ENCODE results near the gene SYT15. TPM values are rescaled to one million over a fixed set of nuclear protein-coding genes. Genes with fewer than 3 reads are reported as not detected.
A peak's percentile ranks its signal among the peaks of the same experiment; 100 is the strongest.
"Not testable (repeated sequence)": the region's sequence is repeated elsewhere in the genome, so short reads cannot be mapped to it uniquely, and the experiment has no call there.

SYT15 gene
- total RNA-seq: 1 to 10 TPM in 3 of 8 experiments, under 1 TPM in 5; 0.50 to 3.5 (median 0.70) TPM

- H3K4me1 ChIP-seq (replicated peaks in 1 of 2); H3K27ac ChIP-seq; H3K4me3 ChIP-seq; in situ Hi-C loops (cut with MboI; ENCODE audit: low pct_unique_long_range_greater_than_20kb in 2 of 9, low sequenced_read_pairs in 9 of 9, unreplicated experiment in 9 of 9): not testable (repeated sequence)
- peak; percentile 58 to 85 (median 80) for ATAC-seq (replicated peaks in 6 of 8)
- no CpG with 5 or more reads among the region's 68 CpGs for WGBS, 10 experiments
These were observed at the start of gene SYT15 for GRCh38 chr10:46578474-46579178. Gene SYT15, plus strand, starts transcription at chr10:46579128. Its CDS starts 41 bp downstream, at chr10:46579169.

GRCh38 chr10:46529742-46530141, 49.2 kb upstream of the SYT15 start:
- ATAC-seq (replicated peaks in 6 of 8); H3K27ac ChIP-seq: not testable (repeated sequence)
- 57 to 94% (median 81%) methylated on average over 3 to 7 of the region's 7 CpGs for WGBS, 10 experiments

GRCh38 chr10:46530249-46531186, 48.4 kb upstream of the SYT15 start:
- no peak overlapping the region for H3K27ac ChIP-seq
- 22 to 90% (median 81%) methylated on average over 8 to 18 of the region's 18 CpGs for WGBS, 10 experiments
- peak; percentile 23 to 100 (median 86) for ATAC-seq (replicated peaks in 6 of 8)
- no peak overlapping the region for H3K4me3 ChIP-seq
- no peaks in the 10 kb centered on the region for H3K4me1 ChIP-seq (replicated peaks in 1 of 2)
- in situ Hi-C loops (cut with MboI; ENCODE audit: low pct_unique_long_range_greater_than_20kb in 2 of 9, low sequenced_read_pairs in 9 of 9, unreplicated experiment in 9 of 9): no loop called here

More at GRCh38 chr10:46529742-46530141, 49.2 kb upstream of the SYT15 start:
- H3K4me3 ChIP-seq; in situ Hi-C loops (cut with MboI; ENCODE audit: low pct_unique_long_range_greater_than_20kb in 2 of 9, low sequenced_read_pairs in 9 of 9, unreplicated experiment in 9 of 9); H3K4me1 ChIP-seq (replicated peaks in 1 of 2): not testable (repeated sequence)

- H3K4me3 ChIP-seq; ATAC-seq (replicated peaks in 6 of 8); H3K4me1 ChIP-seq (replicated peaks in 1 of 2); H3K27ac ChIP-seq; in situ Hi-C loops (cut with MboI; ENCODE audit: low pct_unique_long_range_greater_than_20kb in 2 of 9, low sequenced_read_pairs in 9 of 9, unreplicated experiment in 9 of 9): not testable (repeated sequence)
- WGBS, 10 experiments: 0 to 67% (median 50%) methylated on average over 1 of the region's 1 CpG
These were observed 46.7 kb upstream of the SYT15 start for GRCh38 chr10:46532256-46532655.

GRCh38 chr10:46534828-46535524, 44.0 kb upstream of the SYT15 start:
- H3K27ac ChIP-seq: no peak overlapping the region
- no peak overlapping the region for H3K4me3 ChIP-seq
- H3K4me1 ChIP-seq (replicated peaks in 1 of 2): no peaks in the 10 kb centered on the region
- no peak for ATAC-seq (replicated peaks in 6 of 8)
- in situ Hi-C loops (cut with MboI; ENCODE audit: low pct_unique_long_range_greater_than_20kb in 2 of 9, low sequenced_read_pairs in 9 of 9, unreplicated experiment in 9 of 9): no loop called here
- 17 to 70% (median 62%) methylated on average over 5 to 6 of the region's 6 CpGs for WGBS, 10 experiments

- in situ Hi-C loops (cut with MboI; ENCODE audit: low pct_unique_long_range_greater_than_20kb in 2 of 9, low sequenced_read_pairs in 9 of 9, unreplicated experiment in 9 of 9): no loop called here
- WGBS, 10 experiments: 20 to 93% (median 64%) methylated on average over 1 to 6 of the region's 6 CpGs; no CpG with 5 or more reads in 2 of the 10 experiments
- H3K27ac ChIP-seq: no peak overlapping the region
- no peak for ATAC-seq (replicated peaks in 6 of 8)
- no peaks in the 10 kb centered on the region for H3K4me1 ChIP-seq (replicated peaks in 1 of 2)
- H3K4me3 ChIP-seq: no peak overlapping the region
These were observed 42.8 kb upstream of the SYT15 start for GRCh38 chr10:46536171-46536570.

GRCh38 chr10:46536781-46537180, 42.1 kb upstream of the SYT15 start:
- H3K4me1 ChIP-seq (replicated peaks in 1 of 2): no peaks in the 10 kb centered on the region
- in situ Hi-C loops (cut with MboI; ENCODE audit: low pct_unique_long_range_greater_than_20kb in 2 of 9, low sequenced_read_pairs in 9 of 9, unreplicated experiment in 9 of 9): no loop called here
- ATAC-seq (replicated peaks in 6 of 8): no peak
- WGBS, 10 experiments: 50 to 100% (median 73%) methylated on average over 1 to 5 of the region's 5 CpGs; no CpG with 5 or more reads in 1 of the 10 experiments
- H3K4me3 ChIP-seq: no peak overlapping the region
- H3K27ac ChIP-seq: no peak overlapping the region

GRCh38 chr10:46537309-46537708, 41.6 kb upstream of the SYT15 start:
- Histone ChIP-seq H3K4me3 (no peak overlapping the region), H3K27ac (no peak overlapping the region), H3K4me1 (replicated peaks in 1 of 2) (no peaks in the 10 kb centered on the region)
- ATAC-seq (replicated peaks in 6 of 8): no peak
- in situ Hi-C loops (cut with MboI; ENCODE audit: low pct_unique_long_range_greater_than_20kb in 2 of 9, low sequenced_read_pairs in 9 of 9, unreplicated experiment in 9 of 9): no loop called here
- 21 to 90% (median 59%) methylated on average over 3 to 5 of the region's 5 CpGs for WGBS, 10 experiments

- in situ Hi-C loops (cut with MboI; ENCODE audit: low pct_unique_long_range_greater_than_20kb in 2 of 9, low sequenced_read_pairs in 9 of 9, unreplicated experiment in 9 of 9): no loop called here
These were observed 40.8 kb upstream of the SYT15 start for GRCh38 chr10:46538155-46538554.

GRCh38 chr10:46538717-46539426, 40.1 kb upstream of the SYT15 start:
- Histone ChIP-seq H3K4me1 (replicated peaks in 1 of 2) (no peaks in the 10 kb centered on the region), H3K27ac (no peak overlapping the region), H3K4me3 (no peak overlapping the region)
- WGBS, 10 experiments: 18 to 84% (median 73%) methylated on average over 3 of the region's 3 CpGs
- in situ Hi-C loops (cut with MboI; ENCODE audit: low pct_unique_long_range_greater_than_20kb in 2 of 9, low sequenced_read_pairs in 9 of 9, unreplicated experiment in 9 of 9): no loop called here
- ATAC-seq (replicated peaks in 6 of 8): peak in 3 of 8 experiments; percentile 6 to 67 (median 64)

More at GRCh38 chr10:46538155-46538554, 40.8 kb upstream of the SYT15 start:
- no peak overlapping the region for H3K4me3 ChIP-seq
- no peak for ATAC-seq (replicated peaks in 6 of 8)
- no peak overlapping the region for H3K27ac ChIP-seq
- H3K4me1 ChIP-seq (replicated peaks in 1 of 2): no peaks in the 10 kb centered on the region
- WGBS, 10 experiments: 65 to 98% (median 83%) methylated on average over 3 to 5 of the region's 5 CpGs

- Histone ChIP-seq H3K4me1 (replicated peaks in 1 of 2) (no peaks in the 10 kb centered on the region), H3K27ac (no peak overlapping the region), H3K4me3 (no peak overlapping the region)
- ATAC-seq (replicated peaks in 6 of 8): peak in 3 of 8 experiments; percentile 58 to 83 (median 81)
- WGBS, 10 experiments: 21 to 88% (median 82%) methylated on average over 9 to 14 of the region's 14 CpGs
- in situ Hi-C loops (cut with MboI; ENCODE audit: low pct_unique_long_range_greater_than_20kb in 2 of 9, low sequenced_read_pairs in 9 of 9, unreplicated experiment in 9 of 9): no loop called here
These were observed 39.1 kb upstream of the SYT15 start for GRCh38 chr10:46539596-46540411.
